Activated B cell treated with CpG ODN at 0.5 μM for 24 hours (primary cell): Measurements from ENCODE around the gene CYB561A3. TPM values are rescaled to one million over a fixed set of nuclear protein-coding genes. Genes with fewer than 3 reads are reported as not detected.
A peak's percentile ranks its signal among the peaks of the same experiment; 100 is the strongest.

Source experiments
- ATAC-seq: fragments of 200-7000 bp; cut with Tn5 transposase; one replicate; pipeline ENCODE4 v1.10.0; 2021; ENCODE audit warnings: low read depth, mild to moderate bottlenecking, moderate library complexity
- CTCF ChIA-PET: fragments of 350-600 bp; sonication (Branson Sonifier 250); formaldehyde crosslinking; loops from one replicate; lab custom pipeline; 2021; ENCODE audit warnings: antibody characterized with exemption; lab: Charles Lee
- POLR2A ChIA-PET: fragments of 350-600 bp; sonication (Branson Sonifier 250); formaldehyde crosslinking; loops from one replicate; lab custom pipeline; 2021; ENCODE audit warnings: antibody characterized with exemption; lab: Charles Lee
- DNase-seq: peaks from one replicate; pipeline ENCODE4 v3.0.0; 2022
- H3K27ac Mint-ChIP-seq: one replicate; pipeline ENCODE4 v1.8.0; 2020; ENCODE audit warnings: mixed read lengths
- H3K27me3 Mint-ChIP-seq: one replicate; pipeline ENCODE4 v1.8.0; 2021; ENCODE audit warnings: mixed read lengths
- H3K36me3 Mint-ChIP-seq: one replicate; pipeline ENCODE4 v1.8.0; 2021; ENCODE audit warnings: low read depth, mixed read lengths
- H3K4me1 Mint-ChIP-seq: one replicate; pipeline ENCODE4 v1.8.0; 2021; ENCODE audit warnings: mixed read lengths
- H3K4me3 Mint-ChIP-seq: one replicate; pipeline ENCODE4 v1.8.0; 2020; ENCODE audit warnings: mild to moderate bottlenecking, mixed read lengths
- H3K9me3 Mint-ChIP-seq: one replicate; pipeline ENCODE4 v1.8.0; 2020; ENCODE audit warnings: mixed read lengths
- intact Hi-C: fragments of 100-400 bp; cut with micrococcal nuclease; formaldehyde crosslinking; loops from one replicate; pipeline ENCODE4 v1.15.1; 2024
- total RNA-seq: library from RNA; stranded (reverse); gene quantifications from 2 replicates; pipeline ENCODE4 v1.2.3, GENCODE V29; 2022
- TF ChIP-seq, protein P1 (sequence below): fragments of 200-600 bp; IDR thresholded peaks from one replicate; pipeline ENCODE4 v1.8.0; 2022; ENCODE audit warnings: antibody characterized with exemption, mild to moderate bottlenecking

CYB561A3 gene
- total RNA-seq, 1 donor from 2014 or later: 433 TPM

GRCh38 chr11:61331651-61332050 is 30.0 kb downstream of the CYB561A3 start:
- TF ChIP-seq, protein P1, sequence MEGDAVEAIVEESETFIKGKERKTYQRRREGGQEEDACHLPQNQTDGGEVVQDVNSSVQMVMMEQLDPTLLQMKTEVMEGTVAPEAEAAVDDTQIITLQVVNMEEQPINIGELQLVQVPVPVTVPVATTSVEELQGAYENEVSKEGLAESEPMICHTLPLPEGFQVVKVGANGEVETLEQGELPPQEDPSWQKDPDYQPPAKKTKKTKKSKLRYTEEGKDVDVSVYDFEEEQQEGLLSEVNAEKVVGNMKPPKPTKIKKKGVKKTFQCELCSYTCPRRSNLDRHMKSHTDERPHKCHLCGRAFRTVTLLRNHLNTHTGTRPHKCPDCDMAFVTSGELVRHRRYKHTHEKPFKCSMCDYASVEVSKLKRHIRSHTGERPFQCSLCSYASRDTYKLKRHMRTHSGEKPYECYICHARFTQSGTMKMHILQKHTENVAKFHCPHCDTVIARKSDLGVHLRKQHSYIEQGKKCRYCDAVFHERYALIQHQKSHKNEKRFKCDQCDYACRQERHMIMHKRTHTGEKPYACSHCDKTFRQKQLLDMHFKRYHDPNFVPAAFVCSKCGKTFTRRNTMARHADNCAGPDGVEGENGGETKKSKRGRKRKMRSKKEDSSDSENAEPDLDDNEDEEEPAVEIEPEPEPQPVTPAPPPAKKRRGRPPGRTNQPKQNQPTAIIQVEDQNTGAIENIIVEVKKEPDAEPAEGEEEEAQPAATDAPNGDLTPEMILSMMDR: no peak
- H3K27me3 Mint-ChIP-seq: no peaks in the 10 kb centered on the region
- DNase-seq (no peak), ATAC-seq (no peak)
- H3K27ac Mint-ChIP-seq: no peak overlapping the region
- peaks cover 45% of the 10 kb centered on the region for H3K36me3 Mint-ChIP-seq
- H3K4me1 Mint-ChIP-seq: peaks cover 44% of the 10 kb centered on the region
- CTCF ChIA-PET: interaction anchor here (1.2 to 1.9 kb wide), 2 partner anchors 54 to 61 kb away, joined by 4 to 15 read pairs; partner anchors contain the start of gene TMEM216
- POLR2A ChIA-PET: interaction anchor here (1.0 to 1.5 kb wide), 5 partner anchors 24 to 98 kb away, joined by 3 to 7 read pairs (median 4); partner anchors contain the start of genes CPSF7, CYB561A3, SDHAF2 and TMEM138
- H3K4me3 Mint-ChIP-seq: peak overlapping the region; percentile 92
- intact Hi-C loops: no loop called here
- H3K9me3 Mint-ChIP-seq: no peaks in the 10 kb centered on the region

GRCh38 chr11:61329871-61330270 is 31.8 kb downstream of the CYB561A3 start:
- POLR2A ChIA-PET: no interaction called here
- intact Hi-C loops: no loop called here
- no peak for DNase-seq
- TF ChIP-seq, protein P1: no peak
- Mint-ChIP-seq H3K4me3 (no peak overlapping the region), H3K27ac (no peak overlapping the region), H3K4me1 (peaks cover 35% of the 10 kb centered on the region), H3K27me3 (no peaks in the 10 kb centered on the region), H3K9me3 (no peaks in the 10 kb centered on the region), H3K36me3 (peaks cover 62% of the 10 kb centered on the region)
- no peak for ATAC-seq
- CTCF ChIA-PET: interaction anchor here (0.8 kb wide), 1 partner anchor 56 kb away, joined by 3 read pairs; no protein-coding TSS in a partner anchor

DNA sequence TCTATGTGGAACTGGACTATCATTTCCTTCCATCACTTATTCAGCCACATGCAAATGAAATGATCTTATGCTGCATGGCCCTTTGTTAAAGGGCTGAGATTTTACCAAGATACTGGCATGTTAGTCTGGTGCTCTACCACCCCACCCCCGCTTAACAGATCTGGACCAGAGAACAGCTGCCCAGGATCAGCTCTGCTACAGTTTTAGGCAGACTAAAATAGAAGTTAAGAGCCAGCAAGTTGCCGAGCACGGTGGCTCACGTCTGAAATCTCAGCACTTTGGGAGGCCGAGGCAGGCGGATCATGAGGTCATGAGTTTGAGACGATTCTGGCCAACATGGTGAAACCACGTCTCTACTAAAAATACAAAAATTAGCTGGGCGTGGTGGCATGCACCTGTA is 33.3 kb downstream of the CYB561A3 start:
- ChIA-PET CTCF (interaction anchor here (1.1 to 1.5 kb wide), 3 partner anchors 8 to 57 kb away, joined by 3 to 6 read pairs (median 4); no protein-coding TSS in a partner anchor), POLR2A (no interaction called here)
- TF ChIP-seq, protein P1: no peak
- no peak overlapping the region for H3K4me3 Mint-ChIP-seq
- no peak for ATAC-seq
- DNase-seq: no peak
- H3K27me3 Mint-ChIP-seq: no peaks in the 10 kb centered on the region
- peaks cover 26% of the 10 kb centered on the region for H3K4me1 Mint-ChIP-seq
- intact Hi-C loops: no loop called here
- H3K36me3 Mint-ChIP-seq: peaks cover 72% of the 10 kb centered on the region
- no peaks in the 10 kb centered on the region for H3K9me3 Mint-ChIP-seq
- no peak overlapping the region for H3K27ac Mint-ChIP-seq

GRCh38 chr11:61327669-61328071 is 34.0 kb downstream of the CYB561A3 start:
- Mint-ChIP-seq H3K27ac (no peak overlapping the region), H3K9me3 (no peaks in the 10 kb centered on the region), H3K4me3 (no peak overlapping the region), H3K27me3 (no peaks in the 10 kb centered on the region), H3K4me1 (peaks cover 24% of the 10 kb centered on the region), H3K36me3 (peaks cover 76% of the 10 kb centered on the region)
- DNase-seq: no peak
- TF ChIP-seq, protein P1: no peak
- no peak for ATAC-seq
- ChIA-PET POLR2A (no interaction called here), CTCF (interaction anchor here (1.1 to 1.5 kb wide), 3 partner anchors 9 to 57 kb away, joined by 3 to 6 read pairs (median 4); no protein-coding TSS in a partner anchor)
- intact Hi-C loops: no loop called here

- ChIA-PET POLR2A (no interaction called here), CTCF (no interaction called here)
- H3K9me3 Mint-ChIP-seq: no peaks in the 10 kb centered on the region
- TF ChIP-seq, protein P1: no peak
- no peaks in the 10 kb centered on the region for H3K27me3 Mint-ChIP-seq
- H3K36me3 Mint-ChIP-seq: peaks cover 86% of the 10 kb centered on the region
- no peak overlapping the region for H3K27ac Mint-ChIP-seq
- intact Hi-C loops: no loop called here
- no peak overlapping the region for H3K4me3 Mint-ChIP-seq
- DNase-seq: no peak
- H3K4me1 Mint-ChIP-seq: peaks cover 7% of the 10 kb centered on the region
- no peak for ATAC-seq
These were observed 35.9 kb downstream of the CYB561A3 start for GRCh38 chr11:61325649-61326414.
